ENCODE results near the gene DPEP1. TPM values are rescaled to one million over a fixed set of nuclear protein-coding genes. Genes with fewer than 3 reads are reported as not detected.

Gene DPEP1
- total and polyA plus RNA-seq, 10 donors: 0.33 to 39.5 (median 2.0) TPM

DNA sequence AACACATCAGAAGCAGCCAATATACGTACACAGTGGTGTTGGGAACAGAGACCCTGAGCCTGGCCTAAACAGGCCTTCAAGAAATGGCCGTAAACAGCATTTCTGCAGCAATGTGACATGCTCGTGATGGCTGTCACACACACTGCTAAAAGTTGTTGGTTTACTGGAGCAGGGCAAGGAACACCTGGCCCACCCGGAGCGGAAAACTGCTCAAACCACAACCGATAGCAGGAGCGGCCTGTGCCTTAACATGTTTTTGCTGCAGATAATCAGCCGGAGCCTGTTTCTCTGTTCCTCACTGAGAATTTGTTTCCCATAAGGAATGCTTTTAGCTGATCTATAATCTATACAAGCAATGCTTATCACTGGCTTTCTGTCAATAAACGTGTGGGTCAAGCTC, 6.0 kb upstream of the DPEP1 start:
- TF ChIP-seq POLR2AphosphoS5 (IDR thresholded peaks at IDR 0.05) (no peak), POLR2A (IDR thresholded peaks at IDR 0.05) (no peak)
- TF ChIP-seq, protein P1, sequence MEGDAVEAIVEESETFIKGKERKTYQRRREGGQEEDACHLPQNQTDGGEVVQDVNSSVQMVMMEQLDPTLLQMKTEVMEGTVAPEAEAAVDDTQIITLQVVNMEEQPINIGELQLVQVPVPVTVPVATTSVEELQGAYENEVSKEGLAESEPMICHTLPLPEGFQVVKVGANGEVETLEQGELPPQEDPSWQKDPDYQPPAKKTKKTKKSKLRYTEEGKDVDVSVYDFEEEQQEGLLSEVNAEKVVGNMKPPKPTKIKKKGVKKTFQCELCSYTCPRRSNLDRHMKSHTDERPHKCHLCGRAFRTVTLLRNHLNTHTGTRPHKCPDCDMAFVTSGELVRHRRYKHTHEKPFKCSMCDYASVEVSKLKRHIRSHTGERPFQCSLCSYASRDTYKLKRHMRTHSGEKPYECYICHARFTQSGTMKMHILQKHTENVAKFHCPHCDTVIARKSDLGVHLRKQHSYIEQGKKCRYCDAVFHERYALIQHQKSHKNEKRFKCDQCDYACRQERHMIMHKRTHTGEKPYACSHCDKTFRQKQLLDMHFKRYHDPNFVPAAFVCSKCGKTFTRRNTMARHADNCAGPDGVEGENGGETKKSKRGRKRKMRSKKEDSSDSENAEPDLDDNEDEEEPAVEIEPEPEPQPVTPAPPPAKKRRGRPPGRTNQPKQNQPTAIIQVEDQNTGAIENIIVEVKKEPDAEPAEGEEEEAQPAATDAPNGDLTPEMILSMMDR (IDR thresholded peaks at IDR 0.05 in 8 of 11, conservative IDR thresholded peaks at IDR 0.05 in 3 of 11): no peak
- H3K4me1 ChIP-seq: peaks cover 0 to 9% (median 7%) of the 10 kb centered on the region in 6 donors
- no peaks in the 10 kb centered on the region for H3K9me3 ChIP-seq
- intact Hi-C loops (cut with DNase I; ENCODE audit: low total_unique reads): no loop called here
- no peak for DNase-seq
- H3K4me3 ChIP-seq: no peak overlapping the region
- WGBS, 5 donors: 81 to 86% (median 85%) methylated on average over 9 of the region's 9 CpGs
- peaks cover 0 to 21% (median 6%) of the 10 kb centered on the region in 7 donors for H3K27me3 ChIP-seq (replicated peaks in 1 of 7)
- no peak overlapping the region for H3K27ac ChIP-seq
- H3K36me3 ChIP-seq: no peaks in the 10 kb centered on the region

DNA sequence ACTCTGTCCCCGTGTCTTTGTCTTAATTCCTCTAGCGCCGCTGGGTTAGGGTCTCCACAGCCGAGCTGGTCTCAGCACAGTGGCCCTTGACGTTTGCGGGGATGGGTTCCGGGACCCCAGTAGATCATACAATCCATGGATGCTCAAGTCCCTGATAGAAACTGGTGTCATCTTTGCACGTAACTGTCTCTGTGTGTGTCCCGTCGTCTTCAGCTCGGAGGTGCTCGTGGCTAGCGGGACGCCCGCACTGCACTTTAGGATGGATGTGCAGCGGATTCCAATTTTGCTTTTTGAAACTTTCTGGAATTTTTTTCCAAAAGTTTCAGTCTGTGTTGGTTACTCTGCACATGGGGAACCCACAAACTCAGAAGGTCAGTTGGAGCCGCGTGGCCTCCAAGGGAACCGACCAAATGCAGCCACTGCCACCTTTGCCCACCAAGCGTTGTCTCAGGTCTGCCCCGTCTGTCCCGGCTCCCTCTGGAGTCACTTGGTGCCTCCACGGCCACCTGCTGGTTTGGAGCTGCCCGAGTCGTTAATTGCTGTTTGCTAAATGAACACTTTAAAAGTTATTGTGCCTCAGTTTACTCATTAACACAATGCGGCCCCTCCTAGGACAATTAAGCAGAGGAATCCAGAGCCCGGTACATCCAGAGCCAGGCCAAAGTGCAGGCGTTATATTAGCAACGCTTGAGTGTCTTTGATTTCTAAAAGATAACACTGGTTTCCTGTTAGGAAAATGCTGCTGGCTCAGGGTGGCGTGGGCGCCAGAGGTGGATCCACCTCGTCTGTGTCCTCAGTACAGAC, 5.3 kb upstream of the DPEP1 start:
- no peak for DNase-seq
- Histone ChIP-seq H3K9me3 (no peaks in the 10 kb centered on the region), H3K27me3 (replicated peaks in 1 of 7) (peaks cover 0 to 15% (median under 1%) of the 10 kb centered on the region in 7 donors), H3K4me1 (peaks cover 0 to 4% (median 2%) of the 10 kb centered on the region in 6 donors), H3K4me3 (no peak overlapping the region), H3K27ac (no peak overlapping the region), H3K36me3 (no peaks in the 10 kb centered on the region)
- intact Hi-C loops (cut with DNase I; ENCODE audit: low total_unique reads): no loop called here
- WGBS, 5 donors: 75 to 86% (median 86%) methylated on average over 32 of the region's 32 CpGs
- TF ChIP-seq POLR2AphosphoS5 (IDR thresholded peaks at IDR 0.05): no peak
- TF ChIP-seq POLR2A (IDR thresholded peaks at IDR 0.05): no peak
- TF ChIP-seq, protein P1 (IDR thresholded peaks at IDR 0.05 in 8 of 11, conservative IDR thresholded peaks at IDR 0.05 in 3 of 11): no peak

DNA sequence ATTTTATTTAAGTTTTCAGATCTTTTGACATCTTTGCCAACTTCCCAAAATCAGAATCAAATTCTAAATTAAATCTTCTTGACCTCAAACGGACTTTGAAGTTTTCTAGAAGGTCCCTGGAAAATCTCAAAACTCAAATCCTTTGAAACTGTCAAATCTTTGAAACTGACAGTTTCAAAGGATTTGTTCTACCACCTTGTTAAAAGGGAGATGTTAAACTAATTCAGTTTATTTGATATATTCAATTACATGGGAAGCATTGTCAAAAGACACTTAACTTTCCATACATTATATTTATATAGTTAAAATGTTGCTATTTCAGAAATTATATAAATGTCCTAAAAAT, 3.4 kb upstream of the DPEP1 start:
- no peak for TF ChIP-seq POLR2AphosphoS5 (IDR thresholded peaks at IDR 0.05)
- no peak for TF ChIP-seq POLR2A (IDR thresholded peaks at IDR 0.05)
- TF ChIP-seq, protein P1 (IDR thresholded peaks at IDR 0.05 in 8 of 11, conservative IDR thresholded peaks at IDR 0.05 in 3 of 11): no peak
- Histone ChIP-seq H3K27me3 (replicated peaks in 1 of 7) (peaks cover 0 to 7% (median 0%) of the 10 kb centered on the region in 7 donors), H3K27ac (no peak overlapping the region), H3K4me3 (no peak overlapping the region), H3K4me1 (peaks cover 0 to 8% (median 4%) of the 10 kb centered on the region in 6 donors), H3K9me3 (no peaks in the 10 kb centered on the region), H3K36me3 (no peaks in the 10 kb centered on the region)
- DNase-seq: no peak
- WGBS, 5 donors: 46 to 78% (median 68%) methylated on average over 1 of the region's 1 CpG
- intact Hi-C loops (cut with DNase I; ENCODE audit: low total_unique reads): no loop called here

DNA sequence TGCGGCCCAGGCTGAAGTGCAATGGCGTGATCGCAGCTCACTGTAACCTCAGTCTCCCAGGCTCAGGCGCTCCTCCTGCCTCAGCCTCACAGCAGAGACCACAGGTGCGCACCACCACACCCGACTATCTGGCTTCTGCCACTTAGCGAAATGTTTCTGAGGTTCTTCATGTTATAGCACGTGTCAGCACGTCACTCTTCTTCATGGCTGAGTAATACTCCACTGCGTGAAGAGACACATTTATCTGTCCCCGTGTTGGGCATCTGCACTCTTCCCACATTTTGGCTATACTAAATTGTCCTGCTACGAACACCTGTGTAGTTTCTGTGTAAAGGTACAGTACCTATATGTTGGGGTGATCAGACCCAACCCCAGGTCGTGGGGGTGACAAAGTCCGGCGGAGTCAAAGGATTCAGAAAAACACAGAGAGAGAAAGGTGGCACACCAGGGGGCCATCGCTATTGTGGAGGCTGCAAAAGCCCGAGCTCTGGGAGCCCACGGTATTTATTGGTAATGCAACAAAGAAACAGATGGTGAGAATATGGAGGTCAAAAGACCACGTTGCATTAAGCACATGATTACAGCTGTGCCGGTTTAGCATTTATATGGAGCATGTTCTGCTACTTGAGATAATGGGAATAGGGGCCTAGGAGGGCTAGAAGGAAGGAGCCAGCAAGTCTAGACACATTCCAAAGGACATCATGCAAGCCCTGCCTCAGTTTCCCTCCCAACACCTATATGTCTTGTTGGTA, 851 bp upstream of the DPEP1 start:
- no peak overlapping the region for H3K4me3 ChIP-seq
- H3K36me3 ChIP-seq: no peaks in the 10 kb centered on the region
- H3K27me3 ChIP-seq (replicated peaks in 1 of 7): peaks cover 0 to 12% (median 0%) of the 10 kb centered on the region in 7 donors
- H3K27ac ChIP-seq: no peak overlapping the region
- WGBS, 5 donors: 81 to 91% (median 89%) methylated on average over 20 of the region's 20 CpGs
- intact Hi-C loops (cut with DNase I; ENCODE audit: low total_unique reads): no loop called here
- peaks cover 0 to 29% (median 13%) of the 10 kb centered on the region in 6 donors for H3K4me1 ChIP-seq
- no peak for TF ChIP-seq POLR2A (IDR thresholded peaks at IDR 0.05)
- TF ChIP-seq, protein P1 (IDR thresholded peaks at IDR 0.05 in 8 of 11, conservative IDR thresholded peaks at IDR 0.05 in 3 of 11): no peak
- TF ChIP-seq POLR2AphosphoS5 (IDR thresholded peaks at IDR 0.05): no peak
- H3K9me3 ChIP-seq: peaks cover 0 to 4% (median 0%) of the 10 kb centered on the region in 8 donors
- DNase-seq: no peak

All from spleen (tissue), 11 donors.